ENCODE data around the gene DOCK10. TPM values are rescaled to one million over a fixed set of nuclear protein-coding genes. Genes with fewer than 3 reads are reported as not detected.

DOCK10 gene
- total RNA-seq, 1 experiment from 2014 or later = 28.9 TPM

GRCh38 chr2:224831530-224831929 is 210.7 kb downstream of the DOCK10 start:
- no peak overlapping the region for H2AFZ ChIP-seq
- H3K27me3 ChIP-seq (ENCODE audit: insufficient read depth, low read depth) = no peaks in the 10 kb centered on the region
- no peaks in the 10 kb centered on the region for H3F3A ChIP-seq (ENCODE audit: insufficient read depth, low read depth)
- no peaks in the 10 kb centered on the region for H3K79me2 ChIP-seq (ENCODE audit: low read depth)
- H3K4me2 ChIP-seq = no peak overlapping the region
- H3K36me3 ChIP-seq (ENCODE audit: low read depth) = no peaks in the 10 kb centered on the region
- CTCF ChIA-PET = no interaction called here
- TF ChIP-seq CTCF (conservative IDR thresholded peaks at IDR 0.05) = no peak
- TF ChIP-seq EZH2 (IDR thresholded peaks at IDR 0.05; ENCODE audit: low read depth) = no peak
- no peak for DNase-seq
- H3K9me3 ChIP-seq (ENCODE audit: insufficient read depth, low read depth) = no peaks in the 10 kb centered on the region
- POLR2A ChIA-PET (ENCODE audit: unreplicated experiment) = no interaction called here
- no peak overlapping the region for H3K27ac ChIP-seq
- no peaks in the 10 kb centered on the region for H4K20me1 ChIP-seq (ENCODE audit: insufficient read depth)
- H3K4me1 ChIP-seq (replicated peaks; ENCODE audit: insufficient read depth) = no peaks in the 10 kb centered on the region
- no peaks in the 10 kb centered on the region for H3K9me2 ChIP-seq (ENCODE audit: insufficient read depth)
- no peak overlapping the region for H3K4me3 ChIP-seq
- no TSS peak for BruUV-seq (replicated peaks)
- intact Hi-C loops (cut with micrococcal nuclease; ENCODE audit: unreplicated experiment) = no loop called here

- intact Hi-C loops (cut with micrococcal nuclease; ENCODE audit: unreplicated experiment) = no loop called here
- H3K79me2 ChIP-seq (ENCODE audit: low read depth) = no peaks in the 10 kb centered on the region
- H3K4me1 ChIP-seq (replicated peaks; ENCODE audit: insufficient read depth) = peaks cover 13% of the 10 kb centered on the region
- H3K9me3 ChIP-seq (ENCODE audit: insufficient read depth, low read depth) = peaks cover 9% of the 10 kb centered on the region; the same call in 1 of the 2 replicates
- H3K36me3 ChIP-seq (ENCODE audit: low read depth) = no peaks in the 10 kb centered on the region
- H3K27ac ChIP-seq = no peak overlapping the region
- peak overlapping the region; percentile 20; the same call in 1 of the 2 replicates for H2AFZ ChIP-seq
- H3F3A ChIP-seq (ENCODE audit: insufficient read depth, low read depth) = no peaks in the 10 kb centered on the region
- no peaks in the 10 kb centered on the region for H4K20me1 ChIP-seq (ENCODE audit: insufficient read depth)
- CTCF ChIA-PET = no interaction called here
- no peak for DNase-seq
- H3K9me2 ChIP-seq (ENCODE audit: insufficient read depth) = 0 out of 2 replicates have a peak, but pooled peaks cover 9% of the 10 kb centered on the region
- H3K4me3 ChIP-seq = no peak overlapping the region
- H3K4me2 ChIP-seq = no peak overlapping the region
- BruUV-seq (replicated peaks) = no TSS peak
- TF ChIP-seq CTCF (conservative IDR thresholded peaks at IDR 0.05) (no peak), EZH2 (IDR thresholded peaks at IDR 0.05; ENCODE audit: low read depth) (no peak)
- H3K27me3 ChIP-seq (ENCODE audit: insufficient read depth, low read depth) = no peaks in the 10 kb centered on the region
- POLR2A ChIA-PET (ENCODE audit: unreplicated experiment) = interaction anchor here (0.9 to 1.0 kb wide), 2 partner anchors 164 to 734 kb away, joined by 3 to 5 read pairs; no protein-coding TSS in a partner anchor
Observed at GRCh38 chr2:224820283-224820991, 221.8 kb downstream of the DOCK10 start.

- ChIA-PET CTCF (interaction anchor here (1.1 kb wide), 1 partner anchor 12 kb away, joined by 3 read pairs; no protein-coding TSS in a partner anchor), POLR2A (ENCODE audit: unreplicated experiment) (no interaction called here)
- Histone ChIP-seq H3K9me3 (ENCODE audit: insufficient read depth, low read depth) (peaks cover 13% of the 10 kb centered on the region; the same call in 1 of the 2 replicates), H3K36me3 (ENCODE audit: low read depth) (no peaks in the 10 kb centered on the region), H3K27me3 (ENCODE audit: insufficient read depth, low read depth) (no peaks in the 10 kb centered on the region), H3K4me2 (peak overlapping the region; percentile 1; the same call in 1 of the 2 replicates), H3K9me2 (ENCODE audit: insufficient read depth) (0 out of 2 replicates have a peak, but pooled peaks cover 9% of the 10 kb centered on the region), H3K4me1 (replicated peaks; ENCODE audit: insufficient read depth) (peaks cover 13% of the 10 kb centered on the region), H3F3A (ENCODE audit: insufficient read depth, low read depth) (no peaks in the 10 kb centered on the region), H3K79me2 (ENCODE audit: low read depth) (no peaks in the 10 kb centered on the region), H3K4me3 (no peak overlapping the region), H4K20me1 (ENCODE audit: insufficient read depth) (no peaks in the 10 kb centered on the region), H2AFZ (peak overlapping the region; percentile 55), H3K27ac (no peak overlapping the region)
- intact Hi-C loops (cut with micrococcal nuclease; ENCODE audit: unreplicated experiment) = loop anchor here (10.0 kb wide), 1 partner anchor 186 kb away; no protein-coding TSS in a partner anchor
- no TSS peak for BruUV-seq (replicated peaks)
- no peak for DNase-seq
- no peak for TF ChIP-seq EZH2 (IDR thresholded peaks at IDR 0.05; ENCODE audit: low read depth)
- TF ChIP-seq CTCF (conservative IDR thresholded peaks at IDR 0.05) = no peak
Observed at GRCh38 chr2:224819075-224819474, 223.2 kb downstream of the DOCK10 start.

All from PC-9 (cell line).